ENCODE measurements around the gene NIFK. TPM values are rescaled to one million over a fixed set of nuclear protein-coding genes. Genes with fewer than 3 reads are reported as not detected.
"Not testable (repeated sequence)": the region's sequence is repeated elsewhere in the genome, so short reads cannot be mapped to it uniquely, and the experiment has no call there.

Gene NIFK
- total RNA-seq, 4 donors from 2014 or later, result 19.8 to 56.5 (median 28.5) TPM

DNA sequence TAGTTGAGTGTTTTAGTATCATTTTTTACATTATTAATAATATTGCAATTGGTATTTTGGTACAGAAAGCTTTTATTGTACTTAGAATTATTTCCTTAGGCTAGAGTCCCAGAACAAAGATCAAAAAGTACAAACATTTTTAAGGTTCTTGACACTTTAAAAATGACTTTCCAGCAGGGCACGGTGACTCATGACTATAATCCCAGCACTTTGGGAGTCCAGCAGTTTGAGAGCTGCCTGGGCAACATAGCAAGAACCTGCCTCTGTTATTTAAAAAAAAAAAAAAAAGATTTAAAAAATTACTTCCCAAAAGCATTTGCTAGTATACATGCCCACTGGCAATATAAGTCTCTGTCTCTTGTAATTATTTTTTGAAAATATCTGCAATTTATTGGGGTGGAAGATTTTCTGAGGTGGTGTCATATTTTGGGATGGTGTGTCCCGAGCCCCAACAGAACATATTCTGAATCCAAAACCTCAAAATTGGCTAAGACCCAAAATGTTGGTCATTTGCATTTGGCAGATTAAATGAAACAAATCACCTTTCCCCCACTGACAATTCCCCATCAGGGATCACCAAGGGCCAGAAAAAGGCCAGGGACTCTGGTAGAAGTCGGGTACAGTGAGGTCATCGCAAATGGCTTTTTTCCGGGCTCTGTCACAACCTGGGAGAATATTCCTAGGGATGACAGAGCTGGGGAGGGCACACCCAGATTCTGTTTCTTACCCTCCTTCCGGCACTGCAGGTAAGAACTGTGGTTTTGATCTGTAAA is 42.1 kb downstream of the NIFK start:
- peak overlapping the region; percentile 67 to 82 (median 74) for H3K27ac ChIP-seq (replicated peaks in 1 of 4)
- WGBS, result 56% methylated on average over 6 of the region's 6 CpGs
- H3K36me3 ChIP-seq, result no peaks in the 10 kb centered on the region
- H3K27me3 ChIP-seq, result no peaks in the 10 kb centered on the region
- TF ChIP-seq EP300 (IDR thresholded peaks at IDR 0.05) (no peak), POLR2AphosphoS5 (IDR thresholded peaks at IDR 0.05) (peak; percentile 8 to 34)
- no peaks in the 10 kb centered on the region for H3K9me3 ChIP-seq
- no peak overlapping the region for H3K4me3 ChIP-seq
- intact Hi-C loops (cut with DNase I), result no loop called here
- peaks cover 3 to 46% (median 42%) of the 10 kb centered on the region in 4 donors for H3K4me1 ChIP-seq
- DNase-seq (ENCODE audit: extremely low spot score), result no peak

DNA sequence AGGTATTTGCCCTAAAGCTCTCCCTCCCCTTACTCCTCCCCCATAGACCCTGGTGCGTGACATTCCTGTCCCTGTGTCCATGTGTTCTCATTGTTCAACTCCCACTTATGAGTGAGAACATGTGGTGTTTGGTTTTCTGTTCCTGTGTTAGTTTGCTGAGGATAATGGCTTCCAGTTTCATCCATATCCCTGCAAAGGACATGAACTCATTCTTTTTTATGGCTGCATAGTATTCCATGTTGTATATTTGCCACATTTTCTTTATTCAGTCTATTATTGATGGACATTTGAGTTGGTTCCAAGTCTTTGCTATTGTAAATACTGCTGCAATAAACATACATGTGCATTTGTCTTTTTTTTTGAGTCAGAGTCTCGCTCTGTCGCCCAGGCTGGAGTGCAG is 46.1 kb downstream of the NIFK start:
- intact Hi-C loops (cut with DNase I); H3K36me3 ChIP-seq; H3K27me3 ChIP-seq; H3K27ac ChIP-seq (replicated peaks in 1 of 4); H3K9me3 ChIP-seq; H3K4me3 ChIP-seq; DNase-seq (ENCODE audit: extremely low spot score): not testable (repeated sequence)
- WGBS, result 93% methylated on average over 3 of the region's 3 CpGs
- peaks cover 0 to 28% (median 22%) of the 10 kb centered on the region in 4 donors for H3K4me1 ChIP-seq

DNA sequence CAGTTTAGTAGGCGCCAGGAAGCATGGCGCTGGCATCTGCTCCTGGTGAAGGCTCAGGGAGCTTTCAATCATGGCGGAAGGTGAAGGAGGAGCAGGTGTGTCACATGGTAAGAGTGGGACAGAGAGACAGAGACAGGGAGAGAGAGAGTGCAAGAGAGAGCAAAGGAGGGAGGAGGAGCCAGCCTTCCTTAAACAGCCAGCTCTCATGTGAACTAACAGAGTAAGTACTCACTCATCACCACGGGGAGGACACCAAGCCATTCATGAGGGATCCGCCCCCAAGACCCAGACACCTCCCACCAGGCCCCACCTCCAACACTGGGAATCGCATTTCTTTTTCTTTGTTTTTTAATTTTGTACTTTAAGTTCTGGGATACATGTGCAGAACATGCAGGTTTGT is 46.6 kb downstream of the NIFK start:
- Histone ChIP-seq H3K27ac (replicated peaks in 1 of 4) (no peak overlapping the region), H3K27me3 (no peaks in the 10 kb centered on the region), H3K9me3 (no peaks in the 10 kb centered on the region), H3K4me1 (peaks cover 0 to 25% (median 18%) of the 10 kb centered on the region in 4 donors), H3K36me3 (no peaks in the 10 kb centered on the region), H3K4me3 (no peak overlapping the region)
- intact Hi-C loops (cut with DNase I), result no loop called here
- WGBS, result 95% methylated on average over 6 of the region's 6 CpGs
- DNase-seq (ENCODE audit: extremely low spot score), result no peak
- TF ChIP-seq POLR2A (IDR thresholded peaks at IDR 0.05; ENCODE audit: low read depth) (no peak), EP300 (IDR thresholded peaks at IDR 0.05) (no peak), POLR2AphosphoS5 (IDR thresholded peaks at IDR 0.05) (no peak)
- TF ChIP-seq, protein P1, sequence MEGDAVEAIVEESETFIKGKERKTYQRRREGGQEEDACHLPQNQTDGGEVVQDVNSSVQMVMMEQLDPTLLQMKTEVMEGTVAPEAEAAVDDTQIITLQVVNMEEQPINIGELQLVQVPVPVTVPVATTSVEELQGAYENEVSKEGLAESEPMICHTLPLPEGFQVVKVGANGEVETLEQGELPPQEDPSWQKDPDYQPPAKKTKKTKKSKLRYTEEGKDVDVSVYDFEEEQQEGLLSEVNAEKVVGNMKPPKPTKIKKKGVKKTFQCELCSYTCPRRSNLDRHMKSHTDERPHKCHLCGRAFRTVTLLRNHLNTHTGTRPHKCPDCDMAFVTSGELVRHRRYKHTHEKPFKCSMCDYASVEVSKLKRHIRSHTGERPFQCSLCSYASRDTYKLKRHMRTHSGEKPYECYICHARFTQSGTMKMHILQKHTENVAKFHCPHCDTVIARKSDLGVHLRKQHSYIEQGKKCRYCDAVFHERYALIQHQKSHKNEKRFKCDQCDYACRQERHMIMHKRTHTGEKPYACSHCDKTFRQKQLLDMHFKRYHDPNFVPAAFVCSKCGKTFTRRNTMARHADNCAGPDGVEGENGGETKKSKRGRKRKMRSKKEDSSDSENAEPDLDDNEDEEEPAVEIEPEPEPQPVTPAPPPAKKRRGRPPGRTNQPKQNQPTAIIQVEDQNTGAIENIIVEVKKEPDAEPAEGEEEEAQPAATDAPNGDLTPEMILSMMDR (IDR thresholded peaks at IDR 0.05), result no peak

DNA sequence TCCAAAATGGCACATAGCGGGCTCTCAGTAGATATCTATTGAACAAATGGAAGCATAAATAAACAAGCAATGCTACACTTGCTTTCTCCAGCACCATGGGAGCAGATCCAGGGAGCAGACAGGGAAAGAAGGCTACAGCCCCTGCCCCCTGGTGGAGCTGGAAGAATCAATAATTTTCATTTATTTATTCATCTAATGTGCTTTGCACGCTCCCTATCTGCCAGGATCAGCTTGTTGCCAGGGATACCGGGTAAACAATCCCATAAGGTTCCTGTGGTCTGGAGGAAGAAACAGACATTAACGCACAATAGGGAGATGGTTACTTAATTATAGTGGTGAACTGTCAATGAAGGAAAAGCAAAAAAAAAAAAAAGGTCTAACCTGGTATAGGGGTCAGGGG is 47.3 kb downstream of the NIFK start:
- TF ChIP-seq EP300 (IDR thresholded peaks at IDR 0.05), result no peak
- TF ChIP-seq, protein P1 (IDR thresholded peaks at IDR 0.05), result peak in 2 of 3 experiments; percentile 16 to 21
- peaks cover 0 to 19% (median 11%) of the 10 kb centered on the region in 4 donors for H3K4me1 ChIP-seq
- intact Hi-C loops (cut with DNase I), result no loop called here
- no peak overlapping the region for H3K27ac ChIP-seq (replicated peaks in 1 of 4)
- no peak for DNase-seq (ENCODE audit: extremely low spot score)
- H3K36me3 ChIP-seq, result no peaks in the 10 kb centered on the region
- no peaks in the 10 kb centered on the region for H3K27me3 ChIP-seq
- no peaks in the 10 kb centered on the region for H3K9me3 ChIP-seq
- WGBS, result 55% methylated on average over 4 of the region's 4 CpGs
- no peak overlapping the region for H3K4me3 ChIP-seq

DNA sequence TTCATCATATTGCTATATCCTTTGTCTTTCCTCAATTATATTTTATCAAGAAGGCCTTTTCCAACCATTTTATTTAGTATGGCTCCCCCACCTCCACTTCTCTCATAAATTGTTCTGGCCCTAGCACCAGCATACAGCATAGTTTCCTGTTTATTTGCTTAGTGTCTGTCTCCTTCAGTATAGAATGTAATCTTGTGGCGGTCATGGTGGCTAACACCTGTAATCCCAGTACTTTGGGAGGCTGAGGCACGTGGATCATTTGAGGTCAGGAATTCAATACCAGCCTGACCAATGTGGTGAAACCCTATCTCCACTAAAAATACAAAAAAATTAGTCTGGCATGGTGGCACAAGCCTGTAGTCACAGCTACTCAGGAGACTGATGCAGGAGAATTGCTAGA is 47.9 kb downstream of the NIFK start:
- no peak for DNase-seq (ENCODE audit: extremely low spot score)
- H3K9me3 ChIP-seq, result peaks cover 0 to 2% (median under 1%) of the 10 kb centered on the region in 4 donors
- no peak overlapping the region for H3K4me3 ChIP-seq
- WGBS, result 92% methylated on average over 2 of the region's 2 CpGs
- no peaks in the 10 kb centered on the region for H3K36me3 ChIP-seq
- TF ChIP-seq POLR2AphosphoS5 (IDR thresholded peaks at IDR 0.05), result no peak
- TF ChIP-seq EP300 (IDR thresholded peaks at IDR 0.05), result no peak
- no peak for TF ChIP-seq POLR2A (IDR thresholded peaks at IDR 0.05; ENCODE audit: low read depth)
- TF ChIP-seq, protein P1 (IDR thresholded peaks at IDR 0.05), result no peak
- intact Hi-C loops (cut with DNase I), result no loop called here
- peaks cover 0 to 14% (median 5%) of the 10 kb centered on the region in 4 donors for H3K4me1 ChIP-seq
- no peak overlapping the region for H3K27ac ChIP-seq (replicated peaks in 1 of 4)
- H3K27me3 ChIP-seq, result no peaks in the 10 kb centered on the region

DNA sequence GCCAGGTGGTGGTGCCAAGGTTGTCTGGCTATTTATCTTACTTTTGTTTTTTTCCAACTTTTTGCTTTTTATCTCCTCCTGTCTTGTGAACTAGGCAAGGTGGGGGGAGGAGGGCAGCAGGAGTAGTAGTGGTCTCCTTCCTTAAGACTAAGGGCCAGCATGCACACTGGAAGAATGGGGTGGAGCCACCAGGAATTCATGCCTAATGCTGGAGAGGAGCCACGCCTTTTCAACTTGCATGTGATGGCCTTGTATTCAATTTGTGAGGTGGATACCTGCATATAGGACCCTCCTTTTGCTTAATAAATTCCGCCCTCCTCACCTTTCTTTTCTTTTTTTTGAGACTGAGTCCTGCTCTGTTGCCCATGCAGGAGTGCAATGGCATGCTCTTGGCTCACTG is 49.8 kb downstream of the NIFK start:
- WGBS, result 93% methylated on average over 2 of the region's 2 CpGs
- TF ChIP-seq POLR2A (IDR thresholded peaks at IDR 0.05; ENCODE audit: low read depth), result no peak
- no peak for TF ChIP-seq POLR2AphosphoS5 (IDR thresholded peaks at IDR 0.05)
- TF ChIP-seq, protein P1 (IDR thresholded peaks at IDR 0.05), result no peak
- TF ChIP-seq EP300 (IDR thresholded peaks at IDR 0.05), result no peak
- intact Hi-C loops (cut with DNase I), result no loop called here
- no peak for DNase-seq (ENCODE audit: extremely low spot score)
- Histone ChIP-seq H3K36me3 (no peaks in the 10 kb centered on the region), H3K27me3 (no peaks in the 10 kb centered on the region), H3K4me1 (peaks cover 0 to 9% (median 3%) of the 10 kb centered on the region in 4 donors), H3K4me3 (no peak overlapping the region), H3K9me3 (peaks cover 0 to 21% (median 20%) of the 10 kb centered on the region in 4 donors), H3K27ac (replicated peaks in 1 of 4) (no peak overlapping the region)
